K562 (cell line): ENCODE measurements around the gene GPC3. TPM values are rescaled to one million over a fixed set of nuclear protein-coding genes. Genes with fewer than 3 reads are reported as not detected.

Source experiments
- ATAC-seq: fragments of 200-7000 bp; cut with Tn5 transposase; 3 replicates; pipeline ENCODE4 v1.9.1; 2020; ENCODE audit warnings: moderate library complexity
- BruUV-seq: library from RNA; stranded (reverse); fragments of 400-500 nt; replicated peaks from 2 replicates; lab custom pipeline; 2021; lab: Mats Ljungman, UMichigan
- CTCF ChIA-PET: fragments of 300-600 bp; formaldehyde crosslinking; extraction: SDS; loops from one replicate; lab custom pipeline; 2021; ENCODE audit warnings: low intra/inter-chr PET ratio; lab: Yijun Ruan, JAX
- POLR2A ChIA-PET: fragments of 300-600, 350-650 bp; sonication (Branson Sonifier 250); formaldehyde crosslinking; extraction: SDS; loops from one replicate; lab custom pipeline; 2021; ENCODE audit warnings: antibody characterized with exemption, inconsistent platforms; lab: Yijun Ruan, JAX
- DNase-seq, 4 experiments: peaks; one replicate each; pipeline versions ENCODE4 v3.0.0 to v3.0.0-alpha.2; 2011 to 2018; ENCODE audit warnings: low spot score in 3 of 4, mixed read lengths in 3 of 4; ENCODE audit errors: extremely low read depth in 1 of 4
- FAIRE-seq: peaks from 2 replicates; lab custom pipeline; 2011; peaks lifted over from hg19 to GRCh38; lab: Jason Lieb, UNC
- H2AFZ ChIP-seq: 2 replicates; pipeline ENCODE4 v1.6.0; 2011; ENCODE audit warnings: low read depth, low read length, control low read depth, inconsistent platforms
- H3K27ac ChIP-seq: fragments of 200-600 bp; 3 replicates; pipeline ENCODE4 v1.8.0; 2011; ENCODE audit warnings: low read depth, mild to moderate bottlenecking, control low read depth, inconsistent platforms, low read length, moderate library complexity, mixed read lengths; ENCODE audit errors: extremely low read depth
- H3K27me3 ChIP-seq, 2 experiments: fragments of 300-600 bp in 1 of 2; 2 replicates in 1 of 2; 3 replicates in 1 of 2; pipeline versions ENCODE4 v1.6.0 to v1.8.0; 2011; ENCODE audit warnings: inconsistent platforms in 2 of 2, low read length in 2 of 2, mild to moderate bottlenecking in 1 of 2, mixed read lengths in 1 of 2, moderate library complexity in 1 of 2; ENCODE audit not compliant: control insufficient read depth in 2 of 2, insufficient read depth in 2 of 2
- H3K36me3 ChIP-seq: fragments of 300-600 bp; 3 replicates; pipeline ENCODE4 v1.8.0; 2011; ENCODE audit warnings: mild to moderate bottlenecking, low read length, inconsistent platforms; ENCODE audit not compliant: control insufficient read depth, insufficient read depth
- H3K4me1 ChIP-seq, 2 experiments: fragments of 200-600 bp in 1 of 2; replicated peaks in 1 of 2; 2 replicates in 1 of 2; 3 replicates in 1 of 2; pipeline versions ENCODE4 v1.5.1 to v1.8.0; 2011; ENCODE audit warnings: inconsistent platforms in 2 of 2, low read length in 2 of 2, mild to moderate bottlenecking in 1 of 2, mixed read lengths in 1 of 2, moderate library complexity in 1 of 2; ENCODE audit not compliant: control insufficient read depth in 2 of 2, insufficient read depth in 2 of 2
- H3K4me2 ChIP-seq: 2 replicates; pipeline ENCODE4 v1.6.1; 2011; ENCODE audit warnings: low read length, control low read depth, inconsistent platforms, mixed read lengths; ENCODE audit not compliant: insufficient read depth
- H3K4me3 ChIP-seq: fragments of 200-600 bp; sonication (generic), shearing (Covaris generic); 2 replicates; pipeline ENCODE4 v1.5.1; 2016; ENCODE audit warnings: control low read depth, inconsistent platforms
- H3K79me2 ChIP-seq: fragments of 200-600 bp; 3 replicates; pipeline ENCODE4 v1.8.0; 2011; ENCODE audit warnings: low read length, inconsistent platforms; ENCODE audit not compliant: control insufficient read depth, insufficient read depth
- H3K9ac ChIP-seq, 2 experiments: 2 replicates each; pipeline versions ENCODE4 v1.6.0 to v1.6.1; 2011; ENCODE audit warnings: low read depth in 2 of 2, low read length in 2 of 2, control low read depth in 1 of 2, inconsistent platforms in 1 of 2, mild to moderate bottlenecking in 1 of 2, mixed read lengths in 1 of 2; ENCODE audit not compliant: insufficient read depth in 1 of 2
- H3K9me1 ChIP-seq: one replicate; pipeline ENCODE4 v1.6.0; 2011; ENCODE audit warnings: inconsistent platforms, mild to moderate bottlenecking, low read length, moderate library complexity; ENCODE audit not compliant: control insufficient read depth, insufficient read depth
- H3K9me3 ChIP-seq: replicated peaks from 2 replicates; pipeline ENCODE4 v1.5.1; 2011; ENCODE audit warnings: low read depth, low read length, inconsistent platforms; ENCODE audit not compliant: control insufficient read depth, insufficient read depth
- H4K20me1 ChIP-seq: replicated peaks from 2 replicates; pipeline ENCODE4 v1.6.1; 2011; ENCODE audit warnings: low read length, inconsistent platforms, mixed read lengths; ENCODE audit not compliant: control insufficient read depth, insufficient read depth
- EP400 ChIP-seq: fragments of 450-650 bp; IDR thresholded peaks from 2 replicates; pipeline ENCODE4 v1.6.1; 2017; ENCODE audit warnings: antibody characterized with exemption, mild to moderate bottlenecking, moderate library complexity
- ETV1 ChIP-seq: fragments of 450-650 bp; conservative IDR thresholded peaks from 2 replicates; pipeline ENCODE4 v1.6.1; 2016; ENCODE audit warnings: missing genetic modification characterization, control low read depth, low read depth, missing compliant biosample characterization
- NUFIP1 ChIP-seq: fragments of 450-650 bp; IDR thresholded peaks from 2 replicates; pipeline ENCODE4 v1.6.1; 2018; ENCODE audit not compliant: partially characterized antibody
- POLR2A ChIP-seq: fragments of 450-650 bp; conservative IDR thresholded peaks from 2 replicates; pipeline ENCODE4 v1.6.1; 2016
- PTTG1 ChIP-seq: fragments of 450-650 bp; IDR thresholded peaks from 2 replicates; pipeline ENCODE4 v1.6.1; 2016; ENCODE audit warnings: low read depth, mild to moderate bottlenecking, missing genetic modification characterization, missing compliant biosample characterization
- SMARCB1 ChIP-seq: IDR thresholded peaks from 2 replicates; pipeline ENCODE4 v1.6.1; 2011; ENCODE audit warnings: improper control_type of control experiment, low read depth; ENCODE audit not compliant: insufficient read length
- TARDBP ChIP-seq: fragments of 450-650 bp; IDR thresholded peaks from 2 replicates; pipeline ENCODE4 v1.6.1; 2016
- ZZZ3 ChIP-seq: fragments of 450-650 bp; IDR thresholded peaks from 2 replicates; pipeline ENCODE4 v1.6.1; 2016; ENCODE audit warnings: antibody characterized with exemption, mild to moderate bottlenecking, moderate library complexity
- in situ Hi-C: fragments of 300-500 bp; cut with MboI; formaldehyde crosslinking; loops from 4 replicates; pipeline ENCODE4 v1.15.0; 2018; ENCODE audit warnings: inconsistent platforms, mixed read lengths
- intact Hi-C: fragments of 100-400 bp; cut with micrococcal nuclease; formaldehyde crosslinking; loops from 2 replicates; pipeline ENCODE4 v1.14.2; 2022
- polyA plus RNA-seq, 8 experiments: library from polyadenylated mRNA; depleted of rRNA in 4 of 8; stranded (reverse) in 5 of 8; unstranded in 3 of 8; fragments of >200 nt; fragmentation: Nextera tagmentation in 2 of 8; fragmentation: Illumina TruSeq in 1 of 8; extraction: Ambion mirVana in 2 of 8; extraction: Trizol in 1 of 8; gene quantifications; 2 replicates each; pipeline versions ENCODE4 v1.2.1 to v1.2.3, GENCODE V29; 2011 to 2014; ENCODE audit warnings: inconsistent platforms in 1 of 8, missing spikeins in 1 of 8
- total RNA-seq, 7 experiments: library from RNA; depleted of rRNA in 6 of 7; stranded (reverse); fragments of >200 nt in 6 of 7; fragmentation: Illumina TruSeq in 2 of 7; extraction: Trizol in 2 of 7; gene quantifications; 2 replicates each; pipeline versions ENCODE4 v1.2.1 to v1.2.3, GENCODE V29; 2011 to 2021; ENCODE audit warnings: low replicate concordance in 1 of 7
- TF ChIP-seq, protein P1 (sequence below): sonication (generic); formaldehyde crosslinking; IDR thresholded peaks from 2 replicates; pipeline ENCODE4 v1.8.0; 2022; ENCODE audit warnings: mild to moderate bottlenecking, missing genetic modification reagents, borderline replicate concordance

GPC3 gene
- total and polyA plus RNA-seq, 9 of the 15 experiments (the other 6 are each of a cell fraction or from before 2014, with no cell fraction given), result 0.42 TPM; not detected in 8

- H3K79me2 ChIP-seq, result no peaks in the 10 kb centered on the region
- H3K4me3 ChIP-seq, result no peak overlapping the region
- no peaks in the 10 kb centered on the region for H3K9me3 ChIP-seq
- no peak for DNase-seq
- no peak for ATAC-seq
- no peak overlapping the region for H2AFZ ChIP-seq
- H3K9me1 ChIP-seq, result no peaks in the 10 kb centered on the region
- no peak for FAIRE-seq
- BruUV-seq, result no TSS peak
- no peaks in the 10 kb centered on the region for H3K4me1 ChIP-seq
- intact Hi-C loops, result no loop called here
- TF ChIP-seq ETV1 (tag), result no peak
- TF ChIP-seq POLR2A, result no peak
- TF ChIP-seq NUFIP1, result no peak
- TF ChIP-seq, protein P1, sequence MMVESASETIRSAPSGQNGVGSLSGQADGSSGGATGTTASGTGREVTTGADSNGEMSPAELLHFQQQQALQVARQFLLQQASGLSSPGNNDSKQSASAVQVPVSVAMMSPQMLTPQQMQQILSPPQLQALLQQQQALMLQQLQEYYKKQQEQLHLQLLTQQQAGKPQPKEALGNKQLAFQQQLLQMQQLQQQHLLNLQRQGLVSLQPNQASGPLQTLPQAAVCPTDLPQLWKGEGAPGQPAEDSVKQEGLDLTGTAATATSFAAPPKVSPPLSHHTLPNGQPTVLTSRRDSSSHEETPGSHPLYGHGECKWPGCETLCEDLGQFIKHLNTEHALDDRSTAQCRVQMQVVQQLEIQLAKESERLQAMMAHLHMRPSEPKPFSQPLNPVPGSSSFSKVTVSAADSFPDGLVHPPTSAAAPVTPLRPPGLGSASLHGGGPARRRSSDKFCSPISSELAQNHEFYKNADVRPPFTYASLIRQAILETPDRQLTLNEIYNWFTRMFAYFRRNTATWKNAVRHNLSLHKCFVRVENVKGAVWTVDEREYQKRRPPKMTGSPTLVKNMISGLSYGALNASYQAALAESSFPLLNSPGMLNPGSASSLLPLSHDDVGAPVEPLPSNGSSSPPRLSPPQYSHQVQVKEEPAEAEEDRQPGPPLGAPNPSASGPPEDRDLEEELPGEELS (CRISPR knock-in tag), result no peak
- TF ChIP-seq EP400, result no peak
- TF ChIP-seq TARDBP, result no peak
- TF ChIP-seq SMARCB1, result no peak
- no peak for TF ChIP-seq PTTG1
- no peak for TF ChIP-seq ZZZ3
- H3K27me3 ChIP-seq, result no peaks in the 10 kb centered on the region; a peak in 1 of 5 replicates
- no peaks in the 10 kb centered on the region; the same call in 1 of the 2 replicates for H4K20me1 ChIP-seq
- no peak overlapping the region for H3K27ac ChIP-seq
- no peaks in the 10 kb centered on the region for H3K36me3 ChIP-seq
- H3K9ac ChIP-seq, result no peak overlapping the region
- ChIA-PET POLR2A (no interaction called here), CTCF (no interaction called here)
- no peak overlapping the region for H3K4me2 ChIP-seq
- in situ Hi-C loops, result no loop called here
Measured at GRCh38 chrX:134024686-134025377, 39.4 kb upstream of the GPC3 start.
